Calu3 (cell line): ENCODE data around the gene EFCAB8. TPM values are rescaled to one million over a fixed set of nuclear protein-coding genes. Genes with fewer than 3 reads are reported as not detected.

ENCODE experiments used
- BruUV-seq: library from RNA; stranded (reverse); fragments of 400-500 nt; replicated peaks from 2 replicates; lab custom pipeline; 2021; lab: Mats Ljungman, UMichigan
- CTCF ChIA-PET: fragments of 300-600 bp; sonication (Branson Sonifier 250); formaldehyde crosslinking; loops from one replicate; lab custom pipeline; 2022; ENCODE audit warnings: antibody characterized with exemption; lab: Charles Lee
- DNase-seq: peaks from one replicate; pipeline ENCODE4 v3.0.0; 2022
- H3K27ac Mint-ChIP-seq: one replicate; pipeline ENCODE4 v1.8.0; 2022; ENCODE audit warnings: mixed read lengths; ENCODE audit not compliant: unreplicated experiment
- H3K27me3 Mint-ChIP-seq: one replicate; pipeline ENCODE4 v1.8.0; 2022; ENCODE audit warnings: mixed read lengths; ENCODE audit not compliant: unreplicated experiment
- H3K36me3 Mint-ChIP-seq: one replicate; pipeline ENCODE4 v1.8.0; 2022; ENCODE audit warnings: mild to moderate bottlenecking, moderate library complexity, mixed read lengths; ENCODE audit not compliant: insufficient read depth, unreplicated experiment
- H3K4me1 Mint-ChIP-seq: one replicate; pipeline ENCODE4 v1.8.0; 2022; ENCODE audit warnings: mild to moderate bottlenecking, low read depth, mixed read lengths; ENCODE audit not compliant: unreplicated experiment
- H3K4me3 Mint-ChIP-seq: one replicate; pipeline ENCODE4 v1.8.0; 2022; ENCODE audit warnings: mild to moderate bottlenecking, low read depth, moderate library complexity, mixed read lengths; ENCODE audit not compliant: unreplicated experiment
- H3K9me3 Mint-ChIP-seq: one replicate; pipeline ENCODE4 v1.8.0; 2022; ENCODE audit warnings: low read depth, mixed read lengths; ENCODE audit not compliant: unreplicated experiment
- CTCF ChIP-seq: fragments of 200-600 bp; IDR thresholded peaks from one replicate; pipeline ENCODE4 v1.8.0; 2022; ENCODE audit warnings: antibody characterized with exemption; ENCODE audit not compliant: unreplicated experiment
- intact Hi-C: fragments of 100-400 bp; cut with micrococcal nuclease; formaldehyde crosslinking; loops from one replicate; pipeline ENCODE4 v1.10.0; 2022; ENCODE audit not compliant: unreplicated experiment
- total RNA-seq: library from RNA; stranded (reverse); gene quantifications from 2 replicates; pipeline ENCODE4 v1.2.3, GENCODE V29; 2022

EFCAB8 gene
- total RNA-seq, 1 experiment from 2014 or later, result 1.1 TPM

GRCh38 chr20:32878820-32879219, 20.1 kb downstream of the EFCAB8 start:
- Mint-ChIP-seq H3K9me3 (no peaks in the 10 kb centered on the region), H3K4me3 (no peak overlapping the region), H3K36me3 (no peaks in the 10 kb centered on the region), H3K27me3 (no peaks in the 10 kb centered on the region), H3K27ac (no peak overlapping the region), H3K4me1 (no peaks in the 10 kb centered on the region)
- no TSS peak for BruUV-seq
- DNase-seq, result no peak
- CTCF ChIA-PET, result no interaction called here
- intact Hi-C loops, result no loop called here
- no peak for TF ChIP-seq CTCF

- Mint-ChIP-seq H3K4me1 (no peaks in the 10 kb centered on the region), H3K9me3 (no peaks in the 10 kb centered on the region), H3K27ac (no peak overlapping the region), H3K4me3 (no peak overlapping the region), H3K36me3 (no peaks in the 10 kb centered on the region), H3K27me3 (no peaks in the 10 kb centered on the region)
- CTCF ChIA-PET, result interaction anchor here (1.0 kb wide), 1 partner anchor 8 kb away, joined by 3 read pairs; no protein-coding TSS in a partner anchor
- BruUV-seq, result no TSS peak
- no peak for DNase-seq
- intact Hi-C loops, result no loop called here
- no peak for TF ChIP-seq CTCF
Measured at GRCh38 chr20:32879538-32879937, 20.8 kb downstream of the EFCAB8 start.

GRCh38 chr20:32880635-32881034, 21.9 kb downstream of the EFCAB8 start:
- Mint-ChIP-seq H3K27ac (no peak overlapping the region), H3K36me3 (no peaks in the 10 kb centered on the region), H3K27me3 (no peaks in the 10 kb centered on the region), H3K4me3 (no peak overlapping the region), H3K9me3 (no peaks in the 10 kb centered on the region), H3K4me1 (no peaks in the 10 kb centered on the region)
- no peak for TF ChIP-seq CTCF
- intact Hi-C loops, result no loop called here
- no TSS peak for BruUV-seq
- CTCF ChIA-PET, result interaction anchor here (0.6 kb wide), 2 partner anchors 162 to 1395 kb away, joined by 3 to 4 read pairs; no protein-coding TSS in a partner anchor
- no peak for DNase-seq

GRCh38 chr20:32883081-32883480, 24.4 kb downstream of the EFCAB8 start:
- H3K9me3 Mint-ChIP-seq, result no peaks in the 10 kb centered on the region
- TF ChIP-seq CTCF, result no peak
- intact Hi-C loops, result no loop called here
- no peak for DNase-seq
- no peaks in the 10 kb centered on the region for H3K4me1 Mint-ChIP-seq
- BruUV-seq, result no TSS peak
- CTCF ChIA-PET, result no interaction called here
- H3K4me3 Mint-ChIP-seq, result no peak overlapping the region
- H3K27me3 Mint-ChIP-seq, result peaks cover 8% of the 10 kb centered on the region
- no peak overlapping the region for H3K27ac Mint-ChIP-seq
- H3K36me3 Mint-ChIP-seq, result no peaks in the 10 kb centered on the region
